Fibroblast of lung (primary cell): ENCODE measurements around the gene ELFN2. TPM values are rescaled to one million over a fixed set of nuclear protein-coding genes. Genes with fewer than 3 reads are reported as not detected.

Source experiments
- DNase-seq, 2 donors: peaks; one replicate each; pipeline versions ENCODE4 v3.0.0 to v3.0.0-alpha.2; 2010; ENCODE audit warnings: low read depth in 2 of 2
- H2AFZ ChIP-seq: 2 replicates; pipeline ENCODE4 v1.5.1; 2012; ENCODE audit warnings: low read length, control low read depth, inconsistent platforms
- H3K27ac ChIP-seq: 2 replicates; pipeline ENCODE4 v1.5.1; 2011; ENCODE audit warnings: low read length, control low read depth; ENCODE audit not compliant: insufficient read depth
- H3K27me3 ChIP-seq: 2 replicates; pipeline ENCODE4 v1.5.1; 2011; ENCODE audit warnings: mild to moderate bottlenecking, low read length; ENCODE audit not compliant: control insufficient read depth, insufficient read depth
- H3K36me3 ChIP-seq: 2 replicates; pipeline ENCODE4 v1.5.1; 2011; ENCODE audit warnings: low read length; ENCODE audit not compliant: control insufficient read depth, insufficient read depth
- H3K4me1 ChIP-seq: 2 replicates; pipeline ENCODE4 v1.5.1; 2011; ENCODE audit warnings: low read length; ENCODE audit not compliant: control insufficient read depth, insufficient read depth; ENCODE audit errors: extremely low read depth
- H3K4me2 ChIP-seq: 2 replicates; pipeline ENCODE4 v1.5.1; 2011; ENCODE audit warnings: low read length, control low read depth; ENCODE audit not compliant: insufficient read depth; ENCODE audit errors: extremely low read depth
- H3K4me3 ChIP-seq, 4 experiments: fragments of 200-600 bp in 1 of 4; sonication (generic) in 1 of 4; replicated peaks in 1 of 4; 2 replicates each; pipeline ENCODE4 v1.5.1; 2011 to 2016; ENCODE audit warnings: low read length in 4 of 4, low read depth in 3 of 4, mild to moderate bottlenecking in 3 of 4, control low read depth in 2 of 4, inconsistent platforms in 1 of 4, mixed read lengths in 1 of 4; ENCODE audit not compliant: insufficient read depth in 1 of 4; ENCODE audit errors: control extremely low read depth in 1 of 4
- H3K79me2 ChIP-seq: 2 replicates; pipeline ENCODE4 v1.5.1; 2012; ENCODE audit warnings: mild to moderate bottlenecking, low read length, inconsistent platforms; ENCODE audit not compliant: control insufficient read depth, insufficient read depth
- H3K9ac ChIP-seq: 2 replicates; pipeline ENCODE4 v1.5.1; 2011; ENCODE audit warnings: mild to moderate bottlenecking, low read length, control low read depth; ENCODE audit not compliant: insufficient read depth
- H3K9me3 ChIP-seq: 2 replicates; pipeline ENCODE4 v1.5.1; 2012; ENCODE audit warnings: low read depth, low read length; ENCODE audit not compliant: control insufficient read depth, insufficient read depth
- H4K20me1 ChIP-seq: 2 replicates; pipeline ENCODE4 v1.5.1; 2011; ENCODE audit warnings: low read length; ENCODE audit not compliant: control insufficient read depth, insufficient read depth; ENCODE audit errors: extremely low read depth
- EZH2 ChIP-seq: IDR thresholded peaks from 2 replicates; pipeline ENCODE4 v1.5.1; 2012; ENCODE audit warnings: low read length, control low read depth, mild to moderate bottlenecking; ENCODE audit errors: missing control alignments
- polyA plus RNA-seq, 2 donors: library from polyadenylated mRNA; depleted of rRNA in 1 of 2; stranded (reverse) in 1 of 2; unstranded in 1 of 2; fragments of >200 nt; gene quantifications; 2 replicates each; pipeline ENCODE4 v1.2.1, GENCODE V29; 2011 to 2012; ENCODE audit warnings: missing spikeins in 1 of 2
- total RNA-seq: library from RNA; depleted of rRNA; stranded (reverse); fragments of >200 nt; gene quantifications from 2 replicates; pipeline ENCODE4 v1.2.1, GENCODE V29; 2014
- TF ChIP-seq, protein P1 (sequence below), 2 donors: IDR thresholded peaks in 1 of 2; conservative IDR thresholded peaks in 1 of 2; 1 replicate in 1 of 2; 2 replicates in 1 of 2; pipeline ENCODE4 v1.5.1; 2011 to 2012; ENCODE audit warnings: low read length in 2 of 2, control low read depth in 1 of 2, inconsistent platforms in 1 of 2, low read depth in 1 of 2, mild to moderate bottlenecking in 1 of 2

The ELFN2 gene
- total and polyA plus RNA-seq, 2 donors (not counting 1 experiment from before 2014, with no cell fraction given) = under 0.01 to 0.02 TPM

DNA sequence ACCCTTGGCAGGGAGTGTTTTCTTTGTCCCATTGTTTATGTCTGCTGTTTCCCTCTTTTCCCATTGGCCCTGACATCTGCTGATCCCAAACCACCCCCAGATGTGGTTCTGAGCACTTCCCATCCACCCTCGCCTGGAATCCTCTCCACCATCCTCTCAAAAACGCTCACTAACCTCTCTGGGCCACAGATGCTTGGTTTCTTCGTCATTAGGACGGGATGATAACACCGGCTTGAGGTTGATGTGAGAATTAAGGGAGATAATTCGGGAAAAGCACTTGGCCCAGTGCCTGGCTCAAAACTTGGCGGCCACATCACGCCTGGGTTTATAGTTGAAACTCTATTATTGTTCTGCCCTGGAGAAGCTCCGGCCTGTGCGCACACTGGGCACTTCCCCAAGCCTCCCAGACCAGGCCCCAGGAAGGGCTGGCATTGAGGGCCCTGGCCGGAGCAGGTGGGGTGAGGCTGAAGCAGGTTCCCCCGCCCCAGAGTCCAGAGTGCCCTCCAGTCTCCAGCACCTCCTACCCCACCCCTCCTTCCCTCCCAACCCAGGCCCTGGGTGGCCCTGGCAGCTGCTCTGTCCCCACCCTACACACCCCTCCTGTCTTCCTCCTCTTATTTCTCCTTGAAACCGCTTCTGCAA lies 81.3 kb downstream of the ELFN2 start:
- no peak overlapping the region for H2AFZ ChIP-seq
- peak overlapping the region; percentile 16 for H3K27ac ChIP-seq
- DNase-seq = peak; percentile 92 to 98
- H3K4me1 ChIP-seq = peaks cover 2% of the 10 kb centered on the region
- H4K20me1 ChIP-seq = no peaks in the 10 kb centered on the region
- no peaks in the 10 kb centered on the region for H3K36me3 ChIP-seq
- H3K79me2 ChIP-seq = no peaks in the 10 kb centered on the region
- no peak overlapping the region for H3K4me2 ChIP-seq
- no peak overlapping the region for H3K9ac ChIP-seq
- no peaks in the 10 kb centered on the region for H3K9me3 ChIP-seq
- H3K4me3 ChIP-seq = no peak overlapping the region
- no peak for TF ChIP-seq EZH2
- TF ChIP-seq, protein P1, sequence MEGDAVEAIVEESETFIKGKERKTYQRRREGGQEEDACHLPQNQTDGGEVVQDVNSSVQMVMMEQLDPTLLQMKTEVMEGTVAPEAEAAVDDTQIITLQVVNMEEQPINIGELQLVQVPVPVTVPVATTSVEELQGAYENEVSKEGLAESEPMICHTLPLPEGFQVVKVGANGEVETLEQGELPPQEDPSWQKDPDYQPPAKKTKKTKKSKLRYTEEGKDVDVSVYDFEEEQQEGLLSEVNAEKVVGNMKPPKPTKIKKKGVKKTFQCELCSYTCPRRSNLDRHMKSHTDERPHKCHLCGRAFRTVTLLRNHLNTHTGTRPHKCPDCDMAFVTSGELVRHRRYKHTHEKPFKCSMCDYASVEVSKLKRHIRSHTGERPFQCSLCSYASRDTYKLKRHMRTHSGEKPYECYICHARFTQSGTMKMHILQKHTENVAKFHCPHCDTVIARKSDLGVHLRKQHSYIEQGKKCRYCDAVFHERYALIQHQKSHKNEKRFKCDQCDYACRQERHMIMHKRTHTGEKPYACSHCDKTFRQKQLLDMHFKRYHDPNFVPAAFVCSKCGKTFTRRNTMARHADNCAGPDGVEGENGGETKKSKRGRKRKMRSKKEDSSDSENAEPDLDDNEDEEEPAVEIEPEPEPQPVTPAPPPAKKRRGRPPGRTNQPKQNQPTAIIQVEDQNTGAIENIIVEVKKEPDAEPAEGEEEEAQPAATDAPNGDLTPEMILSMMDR (conservative IDR thresholded peaks at IDR 0.05 in 1 of 2, IDR thresholded peaks at IDR 0.05 in 1 of 2; ENCODE audit: low read depth in 1 of 2, low read length in 2 of 2) = no peak
- peaks cover 13% of the 10 kb centered on the region for H3K27me3 ChIP-seq

DNA sequence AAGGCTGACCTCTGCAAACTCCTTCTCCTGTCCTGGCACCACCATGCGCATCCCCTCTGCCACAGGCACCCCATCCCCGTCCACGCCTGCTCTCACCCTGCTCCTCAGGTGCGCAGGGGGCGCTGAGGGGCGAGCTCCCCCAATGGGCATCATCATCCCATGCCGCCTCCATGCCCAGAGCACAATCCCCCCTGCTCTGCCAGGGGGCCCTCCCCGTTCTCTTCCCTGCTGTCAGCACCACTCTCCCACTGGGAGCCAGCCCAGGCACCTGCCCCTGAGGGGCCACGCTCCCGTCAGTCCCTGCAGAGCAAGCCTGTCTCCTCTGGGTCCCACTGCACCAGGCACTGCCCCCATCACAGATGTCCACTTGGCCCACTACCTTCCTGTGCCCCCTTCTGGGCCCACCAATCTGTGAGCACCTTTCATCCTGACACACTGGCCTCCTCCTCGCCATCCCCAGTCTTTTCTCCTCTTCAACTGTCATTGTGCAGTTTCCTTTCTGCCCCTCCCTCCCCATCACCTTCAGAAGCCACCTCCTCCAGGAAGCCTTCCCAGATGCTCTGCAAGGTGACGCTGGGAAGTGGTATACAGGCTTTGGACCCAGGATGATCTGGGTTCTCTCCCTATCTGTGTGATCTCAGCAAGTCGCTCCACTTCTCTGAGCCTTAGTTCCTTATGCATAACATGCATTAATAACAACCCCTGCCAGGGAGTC lies 82.4 kb downstream of the ELFN2 start:
- no peak for DNase-seq
- no peaks in the 10 kb centered on the region for H3K9me3 ChIP-seq
- no peak overlapping the region for H3K4me2 ChIP-seq
- H3K79me2 ChIP-seq = no peaks in the 10 kb centered on the region
- H4K20me1 ChIP-seq = no peaks in the 10 kb centered on the region
- H3K4me3 ChIP-seq = no peak overlapping the region
- H2AFZ ChIP-seq = no peak overlapping the region
- H3K27me3 ChIP-seq = peaks cover 20% of the 10 kb centered on the region
- H3K4me1 ChIP-seq = peaks cover 2% of the 10 kb centered on the region
- no peaks in the 10 kb centered on the region for H3K36me3 ChIP-seq
- H3K27ac ChIP-seq = no peak overlapping the region
- H3K9ac ChIP-seq = no peak overlapping the region
- TF ChIP-seq EZH2 = no peak
- TF ChIP-seq, protein P1 (conservative IDR thresholded peaks at IDR 0.05 in 1 of 2, IDR thresholded peaks at IDR 0.05 in 1 of 2; ENCODE audit: low read depth in 1 of 2, low read length in 2 of 2) = no peak

DNA sequence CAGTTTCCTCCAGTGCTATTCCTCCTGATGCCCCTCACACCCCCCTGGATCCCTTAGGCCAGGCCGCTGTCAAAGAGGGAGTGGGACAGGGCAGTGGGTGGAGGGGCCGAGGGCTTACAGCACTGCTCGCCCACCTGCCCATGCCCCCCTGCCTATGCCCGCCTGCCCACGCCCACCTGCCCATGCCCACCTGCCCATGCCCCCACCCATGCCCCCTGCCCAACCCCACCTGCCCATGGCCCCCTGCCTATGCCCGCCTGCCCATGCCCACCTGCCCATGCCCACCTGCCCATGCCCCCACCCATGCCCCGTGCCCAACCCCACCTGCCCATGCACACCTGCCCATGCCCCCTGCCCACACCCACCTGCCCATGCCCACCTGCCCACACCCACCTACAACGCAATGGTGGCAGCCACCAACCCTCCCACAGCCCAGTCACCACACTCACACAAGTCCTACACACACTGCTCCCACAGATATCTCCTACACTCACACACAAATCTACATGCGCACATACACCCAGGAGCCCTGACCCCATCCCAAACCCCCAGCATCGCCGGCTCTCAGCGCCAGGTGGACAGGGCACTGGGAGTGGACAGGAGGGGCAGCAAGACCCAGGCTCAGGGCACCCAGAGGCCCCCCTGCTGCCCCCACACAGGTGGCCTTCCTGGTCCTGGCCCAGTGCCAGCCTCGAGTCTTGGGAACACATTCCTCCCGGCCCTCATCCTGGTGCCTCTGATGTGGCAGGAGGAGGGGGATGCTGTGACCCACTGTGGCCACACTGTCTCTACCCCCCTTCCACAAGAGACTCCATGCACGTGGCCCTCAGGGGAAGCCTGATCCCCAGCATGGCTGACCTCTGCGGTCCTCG lies 83.2 kb downstream of the ELFN2 start:
- Histone ChIP-seq H3K36me3 (no peaks in the 10 kb centered on the region), H2AFZ (no peak overlapping the region), H3K79me2 (no peaks in the 10 kb centered on the region), H3K4me3 (no peak overlapping the region), H3K27ac (no peak overlapping the region), H3K4me2 (no peak overlapping the region), H4K20me1 (no peaks in the 10 kb centered on the region), H3K4me1 (peaks cover 2% of the 10 kb centered on the region), H3K27me3 (peaks cover 20% of the 10 kb centered on the region), H3K9me3 (no peaks in the 10 kb centered on the region), H3K9ac (no peak overlapping the region)
- no peak for TF ChIP-seq EZH2
- TF ChIP-seq, protein P1 (conservative IDR thresholded peaks at IDR 0.05 in 1 of 2, IDR thresholded peaks at IDR 0.05 in 1 of 2; ENCODE audit: low read depth in 1 of 2, low read length in 2 of 2) = no peak
- DNase-seq = no peak
